ENCODE results near the gene ZNHIT3. TPM values are rescaled to one million over a fixed set of nuclear protein-coding genes. Genes with fewer than 3 reads are reported as not detected.

The ZNHIT3 gene
- total RNA-seq, 2 donors from 2014 or later = 29.0 to 31.6 TPM

DNA sequence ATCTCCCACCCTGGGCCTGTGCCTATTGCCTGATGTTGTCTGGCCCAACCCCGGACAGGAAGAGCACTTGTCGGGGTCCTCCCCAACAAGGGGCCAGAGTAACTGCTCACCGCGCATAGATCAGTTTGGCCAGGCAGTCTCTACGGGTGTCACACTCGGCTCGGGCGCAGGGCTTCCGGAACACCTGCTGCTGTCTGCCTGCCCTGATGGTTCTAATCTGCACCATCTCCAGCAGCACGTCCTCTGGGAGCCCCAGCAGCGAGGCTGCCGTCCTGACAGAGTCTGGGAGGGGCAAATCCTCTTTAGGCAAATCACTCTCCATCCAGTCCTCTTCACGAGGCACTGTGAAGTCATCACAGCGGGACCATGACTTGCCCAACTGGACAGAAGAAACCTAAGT is 24.2 kb downstream of the ZNHIT3 start:
- H3K27ac ChIP-seq = no peak overlapping the region
- H3K4me1 ChIP-seq = no peaks in the 10 kb centered on the region
- H3K9me3 ChIP-seq = no peaks in the 10 kb centered on the region
- intact Hi-C loops (cut with DNase I) = no loop called here
- H3K9ac ChIP-seq (ENCODE audit: low read depth in 2 of 2, low read length in 2 of 2) = no peak overlapping the region
- H3K36me3 ChIP-seq = no peaks in the 10 kb centered on the region
- no peak overlapping the region for H3K4me3 ChIP-seq
- TF ChIP-seq, protein P1, sequence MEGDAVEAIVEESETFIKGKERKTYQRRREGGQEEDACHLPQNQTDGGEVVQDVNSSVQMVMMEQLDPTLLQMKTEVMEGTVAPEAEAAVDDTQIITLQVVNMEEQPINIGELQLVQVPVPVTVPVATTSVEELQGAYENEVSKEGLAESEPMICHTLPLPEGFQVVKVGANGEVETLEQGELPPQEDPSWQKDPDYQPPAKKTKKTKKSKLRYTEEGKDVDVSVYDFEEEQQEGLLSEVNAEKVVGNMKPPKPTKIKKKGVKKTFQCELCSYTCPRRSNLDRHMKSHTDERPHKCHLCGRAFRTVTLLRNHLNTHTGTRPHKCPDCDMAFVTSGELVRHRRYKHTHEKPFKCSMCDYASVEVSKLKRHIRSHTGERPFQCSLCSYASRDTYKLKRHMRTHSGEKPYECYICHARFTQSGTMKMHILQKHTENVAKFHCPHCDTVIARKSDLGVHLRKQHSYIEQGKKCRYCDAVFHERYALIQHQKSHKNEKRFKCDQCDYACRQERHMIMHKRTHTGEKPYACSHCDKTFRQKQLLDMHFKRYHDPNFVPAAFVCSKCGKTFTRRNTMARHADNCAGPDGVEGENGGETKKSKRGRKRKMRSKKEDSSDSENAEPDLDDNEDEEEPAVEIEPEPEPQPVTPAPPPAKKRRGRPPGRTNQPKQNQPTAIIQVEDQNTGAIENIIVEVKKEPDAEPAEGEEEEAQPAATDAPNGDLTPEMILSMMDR (IDR thresholded peaks at IDR 0.05) = no peak
- no peak for DNase-seq
- H3K27me3 ChIP-seq = no peaks in the 10 kb centered on the region

DNA sequence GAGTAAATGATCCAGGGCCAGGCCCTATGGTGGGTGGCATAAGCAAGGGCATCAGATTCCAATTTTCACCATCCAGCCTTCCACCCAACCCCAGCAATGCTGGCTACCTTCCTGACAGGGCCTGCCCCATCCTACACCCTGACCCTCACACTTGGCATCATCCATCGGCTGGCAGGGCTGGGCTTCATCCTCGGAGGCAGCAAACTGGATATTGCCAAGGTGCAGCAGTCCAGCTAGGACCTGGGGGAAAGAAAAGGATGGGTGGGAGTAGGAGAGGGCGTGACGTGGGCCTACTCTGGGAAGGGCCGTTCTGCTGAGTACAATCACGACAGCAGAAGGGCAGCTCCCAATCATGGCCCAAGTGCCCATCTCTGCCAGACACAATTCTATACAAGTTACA is 24.7 kb downstream of the ZNHIT3 start:
- no peak for DNase-seq
- Histone ChIP-seq H3K27me3 (no peaks in the 10 kb centered on the region), H3K36me3 (no peaks in the 10 kb centered on the region), H3K4me1 (no peaks in the 10 kb centered on the region), H3K9ac (ENCODE audit: low read depth in 2 of 2, low read length in 2 of 2) (no peak overlapping the region), H3K4me3 (no peak overlapping the region), H3K9me3 (no peaks in the 10 kb centered on the region), H3K27ac (no peak overlapping the region)
- intact Hi-C loops (cut with DNase I) = no loop called here
- TF ChIP-seq, protein P1 (IDR thresholded peaks at IDR 0.05) = no peak

DNA sequence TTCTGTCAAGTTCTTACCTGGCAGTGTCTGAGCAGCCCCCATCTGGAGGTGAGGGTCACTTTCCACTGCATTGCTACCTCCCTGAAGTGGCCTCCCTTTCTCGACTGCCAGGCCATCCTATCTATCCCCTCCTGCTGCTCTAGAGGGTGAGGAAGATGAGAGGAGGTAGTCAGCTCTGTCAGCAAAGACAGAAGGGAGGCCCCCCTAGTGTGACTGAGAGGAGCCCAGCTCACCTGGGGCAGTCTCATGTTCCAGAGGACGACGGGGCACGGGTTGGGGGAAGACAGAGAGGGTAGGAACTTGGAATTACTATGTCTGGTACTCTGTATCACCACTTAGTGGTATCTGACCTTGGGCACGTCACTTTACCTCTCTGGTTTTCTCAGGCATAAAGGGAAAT is 26.2 kb downstream of the ZNHIT3 start:
- Histone ChIP-seq H3K27me3 (no peaks in the 10 kb centered on the region), H3K9ac (ENCODE audit: low read depth in 2 of 2, low read length in 2 of 2) (no peak overlapping the region), H3K27ac (no peak overlapping the region), H3K4me1 (no peaks in the 10 kb centered on the region), H3K36me3 (no peaks in the 10 kb centered on the region), H3K4me3 (no peak overlapping the region), H3K9me3 (no peaks in the 10 kb centered on the region)
- intact Hi-C loops (cut with DNase I) = no loop called here
- no peak for DNase-seq
- TF ChIP-seq, protein P1 (IDR thresholded peaks at IDR 0.05) = no peak

DNA sequence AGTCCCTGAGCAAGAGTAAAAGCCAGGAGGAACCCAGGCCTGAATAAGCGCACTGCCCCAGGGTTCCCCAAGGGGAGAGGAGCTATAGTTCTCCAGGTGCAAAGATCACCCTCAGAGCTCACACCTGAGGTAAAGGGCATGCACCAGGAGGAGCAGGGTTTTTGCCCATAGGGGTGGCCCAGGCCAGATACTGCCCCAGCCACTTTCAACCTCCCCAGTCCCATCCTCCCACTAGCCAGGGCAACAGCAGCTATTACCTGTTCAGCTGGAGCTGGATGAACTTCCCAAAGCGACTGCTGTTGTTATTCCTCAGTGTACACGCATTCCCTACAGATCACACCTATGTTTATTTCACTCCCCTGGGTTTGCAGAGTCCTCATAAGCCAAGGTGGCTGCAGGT is 28.4 kb downstream of the ZNHIT3 start:
- H3K9me3 ChIP-seq = no peaks in the 10 kb centered on the region
- no peak overlapping the region for H3K27ac ChIP-seq
- no peaks in the 10 kb centered on the region for H3K4me1 ChIP-seq
- no peaks in the 10 kb centered on the region for H3K36me3 ChIP-seq
- H3K4me3 ChIP-seq = no peak overlapping the region
- TF ChIP-seq, protein P1 (IDR thresholded peaks at IDR 0.05) = no peak
- intact Hi-C loops (cut with DNase I) = no loop called here
- H3K9ac ChIP-seq (ENCODE audit: low read depth in 2 of 2, low read length in 2 of 2) = no peak overlapping the region
- H3K27me3 ChIP-seq = no peaks in the 10 kb centered on the region
- no peak for DNase-seq

DNA sequence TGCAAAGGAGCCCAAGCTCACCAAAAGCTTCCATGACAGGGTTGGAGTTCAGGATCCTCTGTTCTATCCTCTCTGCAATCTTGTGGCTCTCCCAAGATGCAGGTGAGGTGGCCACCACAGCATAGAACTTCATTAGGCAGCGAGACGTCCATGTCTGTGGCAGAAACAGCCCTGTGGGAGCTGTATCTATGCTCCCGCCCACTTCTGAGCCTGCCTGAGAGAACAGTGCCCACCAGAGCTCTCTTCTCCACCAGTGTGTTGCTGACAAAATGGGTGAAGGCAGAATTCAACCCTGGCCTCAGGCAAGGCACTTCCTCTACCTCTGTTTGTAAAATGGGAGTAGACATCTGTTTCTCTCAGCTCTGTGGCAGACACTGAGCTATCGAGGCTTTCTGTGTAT is 29.4 kb downstream of the ZNHIT3 start:
- TF ChIP-seq, protein P1 (IDR thresholded peaks at IDR 0.05) = no peak
- no peaks in the 10 kb centered on the region for H3K36me3 ChIP-seq
- H3K27ac ChIP-seq = no peak overlapping the region
- no peaks in the 10 kb centered on the region for H3K4me1 ChIP-seq
- DNase-seq = no peak
- no peak overlapping the region for H3K4me3 ChIP-seq
- intact Hi-C loops (cut with DNase I) = no loop called here
- no peak overlapping the region for H3K9ac ChIP-seq (ENCODE audit: low read depth in 2 of 2, low read length in 2 of 2)
- H3K9me3 ChIP-seq = no peaks in the 10 kb centered on the region
- no peaks in the 10 kb centered on the region for H3K27me3 ChIP-seq

DNA sequence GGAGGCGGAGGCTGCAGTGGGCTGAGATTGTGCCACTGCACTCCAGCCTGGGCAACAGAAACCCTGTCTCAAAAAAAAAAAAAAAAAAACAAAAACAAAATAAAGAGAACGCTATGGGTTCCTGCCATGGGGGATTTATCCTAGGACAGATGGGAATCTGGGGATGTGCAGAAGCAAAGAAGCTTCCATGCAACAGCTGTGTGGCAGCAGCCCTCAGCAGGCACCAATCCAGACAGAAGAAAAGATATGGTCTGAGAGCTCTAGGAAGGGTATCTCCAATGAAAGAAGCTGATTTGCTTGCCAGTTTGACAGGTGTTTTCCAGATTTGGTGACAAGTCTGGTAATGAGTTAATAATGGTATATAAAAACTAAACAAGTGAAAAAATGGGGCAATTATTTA is 36.6 kb downstream of the ZNHIT3 start:
- Histone ChIP-seq H3K9me3 (no peaks in the 10 kb centered on the region), H3K4me3 (no peak overlapping the region), H3K27me3 (no peaks in the 10 kb centered on the region), H3K27ac (no peak overlapping the region), H3K36me3 (no peaks in the 10 kb centered on the region), H3K9ac (ENCODE audit: low read depth in 2 of 2, low read length in 2 of 2) (no peak overlapping the region), H3K4me1 (no peaks in the 10 kb centered on the region)
- no peak for DNase-seq
- TF ChIP-seq, protein P1 (IDR thresholded peaks at IDR 0.05) = no peak
- intact Hi-C loops (cut with DNase I) = no loop called here
